Left lobe of liver (tissue), 2 donors: ENCODE measurements around the gene INS. TPM values are rescaled to one million over a fixed set of nuclear protein-coding genes. Genes with fewer than 3 reads are reported as not detected.

Source experiments
- ATAC-seq: fragments of 200-7000 bp; cut with Tn5 transposase; one replicate; pipeline ENCODE4 v1.9.1; 2020; ENCODE audit warnings: mild to moderate bottlenecking, moderate library complexity
- DNase-seq: peaks from one replicate; pipeline ENCODE4 v3.0.0-alpha.2; 2020; ENCODE audit warnings: low spot score
- total RNA-seq: library from RNA; stranded (reverse); gene quantifications from one replicate; pipeline ENCODE4 v1.2.1, GENCODE V29; 2021
- donor health status: DM: no; HTN: no; CAD: no; lungs with moderate emphysema.
- donor health status: DM: no; HTN: yes; CAD: no.

The INS gene
- not detected for total RNA-seq

DNA sequence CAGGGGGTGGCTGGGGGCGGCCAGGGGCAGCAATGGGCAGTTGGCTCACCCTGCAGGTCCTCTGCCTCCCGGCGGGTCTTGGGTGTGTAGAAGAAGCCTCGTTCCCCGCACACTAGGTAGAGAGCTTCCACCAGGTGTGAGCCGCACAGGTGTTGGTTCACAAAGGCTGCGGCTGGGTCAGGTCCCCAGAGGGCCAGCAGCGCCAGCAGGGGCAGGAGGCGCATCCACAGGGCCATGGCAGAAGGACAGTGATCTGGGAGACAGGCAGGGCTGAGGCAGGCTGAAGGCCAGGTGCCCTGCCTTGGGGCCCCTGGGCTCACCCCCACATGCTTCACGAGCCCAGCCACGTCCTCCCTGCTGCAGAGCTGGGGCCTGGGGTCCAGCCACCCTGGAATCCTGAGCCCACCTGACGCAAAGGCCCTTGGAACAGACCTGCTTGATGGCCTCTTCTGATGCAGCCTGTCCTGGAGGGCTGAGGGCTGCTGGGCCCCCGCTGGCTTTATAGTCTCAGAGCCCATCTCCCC is at the start of gene INS:
Gene INS, minus strand, starts transcription at position 474 of the 524 bp plus-strand sequence. Its CDS starts 238 bp downstream, at position 236.
- no peak for DNase-seq
- no peak for ATAC-seq

DNA sequence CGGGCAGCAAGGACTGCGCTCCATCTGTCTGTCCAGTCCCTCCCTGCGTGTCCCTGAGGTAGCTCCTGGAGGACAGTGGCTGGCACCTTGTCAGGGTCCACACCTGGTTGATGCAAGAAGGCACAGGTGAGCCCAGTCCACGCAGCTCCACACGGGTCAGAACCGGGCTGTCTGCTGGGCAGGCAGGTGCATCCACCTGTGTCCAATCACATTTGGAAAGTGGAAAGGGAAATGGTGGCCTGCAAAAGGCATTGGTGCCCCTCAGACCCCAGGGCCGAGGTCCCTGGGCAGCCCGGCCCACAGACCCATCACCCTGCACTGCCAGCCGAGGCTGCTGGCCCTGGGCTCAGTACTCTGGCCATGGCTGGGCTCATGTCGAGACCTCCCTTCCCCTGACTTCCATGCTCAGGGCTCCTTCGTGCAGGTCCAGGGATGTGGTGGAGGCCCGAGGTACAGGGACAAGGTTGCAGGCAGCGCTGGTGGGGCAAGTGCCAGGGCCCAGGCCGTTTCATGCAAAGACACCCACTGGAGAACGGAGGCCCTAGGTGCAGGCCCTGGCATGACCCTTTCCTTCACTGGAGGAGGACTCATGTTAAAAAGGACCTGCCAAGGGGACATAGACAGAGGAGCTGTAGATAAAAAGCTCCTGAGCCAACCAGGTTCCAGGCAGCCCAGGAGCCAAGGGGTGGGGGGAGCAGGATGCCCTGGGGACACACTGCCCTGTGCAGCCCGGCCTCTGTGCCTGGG is 49.5 kb upstream of the INS start:
- ATAC-seq (no peak), DNase-seq (peak; percentile 41)

DNA sequence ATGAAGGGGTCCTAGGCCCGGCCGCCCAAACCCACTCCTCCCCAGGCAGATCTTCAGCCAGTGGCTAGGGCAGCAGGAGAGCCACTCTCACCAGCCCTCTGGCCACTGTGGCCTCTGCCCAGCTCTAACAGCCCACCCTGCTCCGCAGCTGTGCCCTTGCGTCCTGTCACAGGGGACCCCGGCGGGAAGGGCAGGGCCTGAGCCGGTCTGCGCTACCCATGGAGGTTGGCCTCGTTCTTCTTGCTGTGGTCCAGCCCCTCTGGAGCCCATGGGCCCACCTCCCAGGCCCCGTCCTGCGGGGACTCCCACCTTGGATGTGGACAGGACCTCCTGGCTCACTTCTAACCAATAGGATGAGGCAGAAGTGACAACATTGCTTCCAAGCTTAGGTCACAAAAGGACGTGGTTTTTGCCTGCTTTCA is 48.9 kb upstream of the INS start:
- DNase-seq = no peak
- no peak for ATAC-seq

DNA sequence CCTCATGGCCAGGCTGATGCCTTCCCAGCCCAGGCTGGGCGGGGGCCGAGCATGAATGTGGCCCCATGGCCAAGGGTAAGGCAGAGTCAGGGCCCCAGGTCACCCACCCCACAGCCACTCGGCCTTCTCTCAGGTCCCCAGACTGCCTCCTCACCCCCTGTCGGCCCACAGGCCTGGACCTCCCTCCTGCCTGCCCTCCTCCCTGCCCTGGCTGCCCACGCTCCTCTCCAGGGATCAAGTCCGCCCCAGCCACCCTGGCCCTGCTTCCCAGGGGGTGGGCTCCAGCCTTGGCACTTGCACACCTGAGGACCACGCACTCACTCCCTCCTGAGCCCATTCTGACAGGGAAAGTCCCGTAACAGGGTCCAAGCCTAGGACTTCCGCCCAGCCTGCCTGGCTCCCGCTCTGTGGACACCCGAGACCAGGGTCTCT is 48.4 kb upstream of the INS start:
- peak; percentile 41 for DNase-seq
- ATAC-seq = no peak

DNA sequence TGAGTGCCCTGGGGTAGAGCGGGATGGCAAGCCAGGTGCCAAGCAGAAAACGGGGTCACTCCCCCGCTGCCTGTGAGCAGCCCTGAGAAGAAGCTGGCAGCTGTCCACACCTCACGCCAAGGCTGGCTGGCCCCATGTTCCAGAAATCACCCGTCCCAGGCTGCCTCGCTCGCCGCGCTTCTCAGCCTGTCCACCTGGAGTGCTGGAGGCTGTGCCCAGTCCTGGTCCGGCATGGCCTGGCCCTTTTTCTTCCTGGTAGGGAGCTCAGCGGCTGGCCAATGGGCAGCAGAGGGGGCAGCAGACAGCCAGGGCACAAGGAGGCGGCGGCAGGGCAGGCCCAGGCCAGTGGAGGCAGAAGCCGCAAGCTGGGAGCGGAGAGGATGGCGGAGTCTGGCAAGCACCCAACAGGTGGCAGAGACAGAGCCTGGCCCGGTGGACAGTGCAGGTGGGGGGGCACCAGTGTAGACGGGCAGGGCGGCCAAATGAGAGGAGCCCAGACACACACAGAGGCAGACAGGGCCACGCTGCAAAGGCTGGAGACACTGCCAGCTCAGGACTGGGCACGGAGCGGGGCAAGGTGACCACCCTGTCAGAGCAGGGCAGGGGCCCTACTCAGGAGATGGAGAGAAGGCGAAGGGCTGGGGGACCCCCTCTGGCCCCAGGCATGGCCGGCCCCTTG is 47.8 kb upstream of the INS start:
- DNase-seq (peak; percentile 44), ATAC-seq (no peak)

DNA sequence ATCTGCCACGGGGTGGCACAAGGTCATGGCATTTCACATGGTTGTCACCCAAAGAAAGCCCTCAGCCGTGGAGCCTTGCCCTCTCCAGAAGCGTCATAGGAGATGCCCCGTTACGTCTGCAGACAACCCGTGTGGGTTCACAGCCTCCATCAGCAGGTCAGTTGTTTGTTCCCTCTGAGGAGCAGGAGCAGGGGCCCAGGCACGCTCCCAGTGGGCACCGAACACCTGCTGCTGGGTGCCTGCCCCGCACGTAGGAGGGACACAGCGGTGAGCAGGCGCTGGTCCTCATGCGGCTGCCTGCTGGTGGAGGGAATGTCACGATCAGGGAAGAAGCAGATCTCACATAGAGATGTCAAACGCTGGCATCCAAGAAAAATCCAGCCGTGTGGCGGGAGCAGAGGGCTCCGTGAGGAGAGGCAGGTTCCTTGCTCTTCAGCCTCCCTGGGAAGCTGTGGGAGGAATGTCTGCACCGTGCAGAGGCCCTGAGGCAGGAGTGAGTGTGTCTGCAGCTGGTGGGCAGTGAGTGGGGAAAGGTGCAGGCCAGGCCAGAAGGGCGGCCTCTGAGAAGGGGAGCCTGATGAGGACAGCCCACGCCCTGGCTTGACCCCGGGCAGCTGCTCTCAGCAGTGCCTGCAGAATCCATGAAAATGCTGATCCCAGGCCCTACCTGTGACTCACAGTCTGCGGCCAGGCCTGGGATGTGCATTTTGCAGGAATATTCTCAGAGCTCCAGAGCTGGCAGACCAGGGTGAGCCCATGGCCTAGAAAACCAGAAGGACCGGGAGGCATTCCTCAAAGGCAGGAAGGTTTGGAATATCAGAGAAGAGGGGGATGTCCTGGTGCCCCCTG is 47.0 kb upstream of the INS start:
- DNase-seq (peak; percentile 33), ATAC-seq (no peak)

DNA sequence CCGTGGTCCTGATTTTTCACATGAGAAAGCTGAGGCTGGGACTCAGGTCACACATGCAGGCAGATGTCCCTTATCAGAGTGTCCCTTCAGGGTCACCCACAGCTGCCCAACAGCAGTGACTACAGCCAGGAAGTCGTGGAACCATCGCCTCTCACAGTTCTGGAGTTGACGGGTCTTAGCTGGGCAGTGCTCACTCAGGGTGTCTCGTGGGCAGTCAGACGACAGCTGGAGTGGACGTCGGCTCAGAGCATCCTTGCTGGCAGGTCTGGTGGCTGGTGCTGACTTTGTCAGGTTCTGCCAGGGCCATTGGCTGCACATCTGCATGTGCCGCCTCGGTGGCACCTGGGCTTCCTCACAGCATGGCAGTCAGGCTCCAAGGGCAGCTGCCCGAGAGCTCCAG is 46.2 kb upstream of the INS start:
- no peak for ATAC-seq
- DNase-seq = peak; percentile 32

DNA sequence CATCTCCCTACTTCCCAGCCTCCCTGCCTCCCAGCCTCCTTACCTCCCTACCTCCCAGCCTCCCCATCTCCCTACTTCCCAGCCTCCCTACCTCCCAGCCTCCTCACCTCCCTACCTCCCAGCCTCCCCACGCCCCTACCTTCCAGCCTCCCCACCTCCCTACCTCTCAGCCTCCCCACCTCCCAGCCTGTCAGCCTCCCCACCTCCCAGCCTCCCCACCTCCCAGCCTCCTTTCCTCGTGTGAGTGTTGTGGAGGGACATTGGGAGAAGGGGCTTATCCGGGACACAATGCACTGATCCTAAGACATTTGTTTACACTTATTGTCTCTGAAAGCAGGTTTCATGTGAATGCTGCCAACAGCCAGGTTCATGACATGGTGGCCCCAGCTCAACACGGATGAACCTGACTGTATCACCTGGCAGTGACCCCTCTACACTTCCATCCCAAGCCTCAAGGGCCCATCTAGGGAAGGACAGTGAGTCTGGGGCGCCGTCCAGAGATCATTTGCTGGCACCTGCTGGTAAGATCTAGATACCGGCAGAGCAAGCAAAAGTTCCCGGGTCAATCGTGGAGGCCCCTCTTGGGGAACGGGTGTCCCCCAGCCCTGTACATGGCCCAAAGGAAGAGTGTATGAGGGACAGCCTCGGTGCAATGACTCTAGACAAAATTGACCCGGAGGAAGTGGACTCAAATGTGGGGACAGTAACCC is 45.1 kb upstream of the INS start:
- DNase-seq (peak; percentile 26), ATAC-seq (no peak)

DNA sequence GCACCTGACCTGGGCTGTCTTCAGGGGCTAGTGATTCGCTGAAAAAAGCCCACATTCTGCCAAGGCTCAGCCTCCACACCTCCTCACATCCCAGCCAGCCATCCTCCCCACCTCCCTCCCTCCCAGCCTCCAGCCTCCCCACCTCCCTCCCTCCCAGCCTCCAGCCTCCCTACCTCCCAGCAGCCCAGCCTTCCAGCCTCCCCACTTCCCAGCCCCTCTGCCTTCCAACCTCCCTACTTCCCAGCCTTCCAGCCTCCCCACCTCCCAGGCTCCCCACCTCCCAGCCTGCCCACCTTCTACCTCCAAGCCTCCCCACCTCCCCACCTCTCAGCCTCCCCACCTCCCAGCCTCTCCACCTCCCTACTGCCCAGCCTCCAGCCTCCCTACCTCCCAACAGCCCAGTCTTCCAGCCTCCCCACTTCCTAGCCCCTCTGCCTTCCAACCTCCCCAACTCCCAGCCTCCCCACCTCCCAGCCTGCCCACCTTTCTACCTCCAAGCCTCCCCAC is 44.3 kb upstream of the INS start:
- ATAC-seq (no peak), DNase-seq (no peak)

DNA sequence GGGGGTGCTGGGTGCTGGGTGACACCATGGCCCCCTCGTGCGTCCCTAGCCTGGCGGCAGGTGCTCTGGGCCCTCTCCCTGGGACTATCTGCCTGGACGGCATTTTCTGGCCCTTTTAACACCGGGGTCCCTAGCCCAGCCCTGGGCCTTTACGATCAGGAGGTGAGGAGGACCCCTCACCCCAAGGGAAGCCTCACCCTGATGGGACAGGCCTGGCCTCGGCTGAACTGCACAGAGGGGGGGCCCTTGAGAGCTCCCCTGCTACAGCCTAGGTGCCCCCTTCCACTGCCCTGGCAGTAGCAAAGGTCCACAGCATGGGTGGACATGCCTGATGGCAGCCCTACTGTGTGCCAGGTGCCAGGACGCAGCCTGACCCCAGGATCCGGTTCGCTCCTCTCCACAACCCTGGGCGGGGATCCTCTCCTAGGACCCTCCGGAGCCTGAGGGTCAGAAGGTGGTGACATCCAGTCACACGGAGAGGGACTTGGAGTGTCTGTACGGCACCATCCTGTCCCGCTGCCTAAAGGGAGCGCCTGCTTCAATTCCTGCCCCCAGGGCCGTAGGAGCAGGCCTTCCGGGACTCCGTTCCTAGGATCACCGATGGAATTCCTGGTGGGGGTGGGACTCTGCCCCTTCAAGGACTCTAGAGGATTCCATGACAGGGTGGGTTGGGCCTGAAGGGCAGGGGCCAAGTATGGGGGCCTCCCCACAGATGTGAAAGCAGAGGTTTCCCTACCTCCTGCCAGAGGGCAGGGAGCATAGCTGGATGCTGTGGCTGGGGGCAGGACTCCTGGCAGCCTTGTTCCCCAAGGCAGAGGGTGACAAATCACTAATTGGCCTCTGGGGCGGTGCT is 43.6 kb upstream of the INS start:
- DNase-seq (peak; percentile 42), ATAC-seq (no peak)

DNA sequence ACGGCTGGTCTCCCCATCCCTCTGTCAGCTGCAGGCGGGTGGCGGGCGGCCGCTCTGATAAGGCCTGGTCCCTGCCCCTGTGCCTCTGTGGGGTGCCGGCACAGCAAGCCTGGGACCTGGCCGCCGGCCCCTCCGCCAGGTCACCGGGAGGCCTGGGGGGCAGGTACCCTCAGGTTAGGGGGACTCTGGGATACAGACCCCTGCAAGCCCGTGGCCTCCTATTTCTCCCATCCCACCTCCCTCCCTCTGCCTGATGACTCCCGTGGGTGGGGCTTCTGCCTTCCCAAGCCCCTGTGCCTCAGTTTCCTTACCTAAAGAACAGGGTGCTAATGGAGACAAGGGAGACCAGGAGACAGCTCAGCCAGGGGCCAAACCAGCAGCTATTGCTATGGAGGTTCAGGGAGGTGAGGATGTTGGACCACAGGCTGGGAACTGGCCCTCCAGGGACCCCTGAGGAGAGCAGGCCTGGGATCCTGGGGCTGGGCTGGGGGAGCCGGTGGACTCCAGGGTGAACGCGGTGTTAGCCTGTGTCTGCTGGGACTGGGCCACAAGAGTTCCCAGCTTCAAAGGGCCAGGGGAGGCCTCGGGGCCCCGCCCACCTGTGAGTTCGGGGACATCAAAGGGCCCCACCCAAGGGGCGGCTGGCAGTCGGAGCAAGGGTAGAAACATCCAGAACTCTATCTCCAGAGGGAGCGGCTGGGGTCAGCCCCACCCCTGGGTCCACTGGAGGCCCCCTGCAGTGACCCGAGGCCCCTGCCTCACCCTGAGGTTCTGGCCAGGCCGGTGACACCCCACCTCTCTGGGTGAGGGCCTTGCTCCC is 42.6 kb upstream of the INS start:
- DNase-seq (peak; percentile 33), ATAC-seq (no peak)

DNA sequence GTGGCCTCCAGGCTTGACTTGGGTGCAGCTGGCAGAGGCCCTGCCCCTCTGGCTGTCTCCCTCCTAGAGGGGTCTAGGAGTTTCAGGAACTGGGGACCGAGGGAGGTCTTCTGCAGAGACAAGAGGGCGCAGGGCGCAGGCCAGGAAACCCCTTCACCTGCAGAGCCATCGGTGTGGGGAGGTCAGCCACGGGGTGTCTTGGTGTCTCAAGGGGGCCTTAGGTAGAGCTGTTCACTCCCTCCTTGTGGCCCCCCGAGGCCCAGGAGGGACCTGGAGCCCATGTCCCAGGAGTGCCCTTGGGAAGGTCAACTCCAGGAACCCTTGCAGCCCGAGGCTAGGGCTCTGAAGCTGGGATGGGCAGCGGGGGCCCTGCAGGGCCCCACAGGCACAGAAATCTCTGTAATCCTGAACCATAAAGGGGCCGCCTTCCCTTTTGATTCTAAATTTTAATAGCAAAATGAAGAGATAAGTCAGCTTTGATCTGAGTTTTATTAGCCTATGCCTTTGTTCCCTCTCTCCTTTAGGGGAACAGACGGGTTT is 42.0 kb upstream of the INS start:
- ATAC-seq = no peak
- DNase-seq = no peak

DNA sequence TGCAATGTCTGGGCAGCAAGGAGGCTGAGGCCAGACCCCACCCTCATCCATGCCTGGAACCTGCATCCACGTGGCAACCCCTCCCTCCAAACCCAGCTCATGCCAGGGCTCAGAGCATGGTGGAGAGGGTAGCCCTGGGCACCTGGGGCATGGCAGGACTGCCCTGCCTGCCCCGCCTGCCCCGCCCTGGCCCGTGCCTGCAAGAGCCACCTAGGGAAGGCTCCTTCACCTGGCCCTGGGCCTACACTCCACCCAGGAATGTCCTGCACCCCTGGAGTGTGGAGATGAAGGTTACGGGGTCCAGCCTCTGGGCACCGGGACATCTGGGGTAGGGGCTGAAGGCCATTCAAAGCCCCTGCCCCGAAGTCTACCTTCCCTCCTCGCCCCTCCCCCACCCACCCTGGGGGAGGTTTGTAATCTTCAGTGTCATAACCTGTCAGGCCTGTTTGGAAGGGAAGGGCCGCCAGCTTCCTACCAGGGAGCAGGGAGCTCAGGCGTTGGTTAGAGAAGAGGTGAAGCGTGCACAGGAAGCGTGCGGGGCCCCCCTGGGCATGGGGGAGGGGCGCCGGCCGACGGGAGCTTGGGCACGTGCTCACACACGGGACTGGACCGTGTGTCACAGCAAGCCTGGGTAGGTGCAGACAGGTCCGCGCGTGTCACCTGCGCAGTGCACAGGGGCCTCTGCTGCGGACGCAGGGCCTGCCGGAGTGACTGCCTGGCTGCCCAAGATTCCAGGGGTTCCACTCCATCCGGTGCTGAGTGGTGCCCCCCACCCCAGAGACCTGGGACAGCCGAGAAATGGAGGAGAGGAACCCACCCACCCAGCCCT is 41.3 kb upstream of the INS start:
- DNase-seq = no peak
- ATAC-seq = no peak

DNA sequence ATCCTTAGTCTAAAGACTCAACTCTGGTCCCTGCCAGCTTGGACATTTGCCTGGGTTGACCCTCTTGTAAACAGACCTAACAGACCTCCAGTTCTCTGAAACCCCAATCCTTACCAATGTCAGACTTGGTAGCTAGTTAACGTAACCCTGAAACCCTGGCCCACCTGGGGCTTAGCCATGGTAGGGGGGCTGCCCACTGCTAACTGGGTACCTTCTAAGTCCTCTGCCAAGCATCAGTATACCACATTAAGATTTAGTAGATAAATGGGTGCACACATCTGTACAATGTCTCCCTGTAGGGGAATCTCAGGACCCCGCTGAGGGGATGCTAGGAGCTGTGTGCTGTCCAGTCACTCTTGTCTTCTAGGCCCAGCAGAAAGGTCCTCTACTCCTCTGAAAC is 40.5 kb upstream of the INS start:
- DNase-seq = no peak
- ATAC-seq = no peak

DNA sequence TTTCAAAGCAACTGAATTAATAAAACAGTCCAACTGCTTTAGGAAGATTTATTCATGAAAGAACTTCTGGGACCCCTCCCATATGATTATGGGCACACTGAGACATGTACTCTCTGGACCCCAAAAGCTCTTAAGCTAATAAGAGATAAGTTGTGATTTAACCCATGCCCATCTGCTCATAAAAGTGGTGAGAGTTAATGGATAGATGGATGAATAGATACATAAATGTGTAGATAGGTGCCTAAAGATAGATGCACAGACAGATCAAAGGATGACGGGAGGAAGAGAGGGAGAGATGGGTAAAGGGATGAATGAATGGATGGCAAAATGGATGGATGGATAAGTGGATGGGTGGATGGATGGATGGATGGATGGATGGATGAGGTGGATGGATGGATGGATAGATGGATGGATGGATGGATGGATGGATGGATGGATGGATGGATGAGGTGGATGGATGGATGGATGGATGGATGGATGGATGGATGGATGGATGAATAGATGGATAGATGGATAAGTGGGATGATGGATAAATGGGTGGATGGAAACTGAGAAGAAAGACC is 40.0 kb upstream of the INS start:
- no peak for ATAC-seq
- no peak for DNase-seq

DNA sequence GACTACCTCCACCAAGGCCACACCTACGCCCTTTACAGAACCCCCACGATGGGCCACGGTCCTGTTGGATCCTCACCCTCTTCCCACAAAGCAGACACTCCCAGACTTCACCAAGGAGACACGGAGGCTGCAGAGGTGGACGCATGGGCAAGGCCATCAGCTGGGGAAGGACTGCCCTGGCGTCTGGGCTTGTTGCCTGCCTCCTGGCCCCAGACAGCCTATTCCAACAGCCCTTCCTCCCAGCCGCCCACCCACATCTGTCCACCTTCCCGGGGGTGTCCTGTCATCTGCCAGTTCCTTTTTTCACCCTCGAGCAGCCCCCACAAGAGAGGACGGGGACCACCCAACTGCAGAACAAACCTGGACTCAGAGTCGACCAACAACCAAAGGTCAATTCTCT is 39.5 kb upstream of the INS start:
- ATAC-seq = no peak
- no peak for DNase-seq
